SU-DHL-6 (cell line): ENCODE measurements around the gene PLEKHA5.

Source experiments
- H2AFZ ChIP-seq: fragments of 200-600 bp; sonication (generic); 2 replicates; pipeline ENCODE4 v1.6.1; 2014; ENCODE audit warnings: low read depth, mild to moderate bottlenecking, moderate library complexity, mixed read lengths, antibody characterized with exemption, low read length; ENCODE audit not compliant: severe bottlenecking
- H3F3A ChIP-seq: fragments of 200-600 bp; shearing (Covaris generic); 2 replicates; pipeline ENCODE4 v1.6.0; 2016; ENCODE audit warnings: antibody characterized with exemption, mild to moderate bottlenecking; ENCODE audit not compliant: insufficient read depth
- H3K27ac ChIP-seq: fragments of 200-600 bp; sonication (generic); 2 replicates; pipeline ENCODE4 v1.5.1; 2016; ENCODE audit warnings: low read depth, mild to moderate bottlenecking, low read length, moderate library complexity, mixed read lengths
- H3K27me3 ChIP-seq: fragments of 200-600 bp; sonication (generic), shearing (Covaris generic); 2 replicates; pipeline ENCODE4 v1.6.0; 2014; ENCODE audit warnings: mild to moderate bottlenecking, low read length
- H3K36me3 ChIP-seq: fragments of 200-600 bp; sonication (generic); 2 replicates; pipeline ENCODE4 v1.6.1; 2014; ENCODE audit warnings: mild to moderate bottlenecking, low read length, mixed read lengths
- H3K4me2 ChIP-seq: fragments of 300-600, 200-600 bp; shearing (Covaris generic), sonication (generic); 2 replicates; pipeline ENCODE4 v1.6.0; 2014; ENCODE audit warnings: low read length, low read depth, mild to moderate bottlenecking; ENCODE audit not compliant: poor library complexity, severe bottlenecking
- H3K4me3 ChIP-seq: fragments of 200-600 bp; sonication (generic); 2 replicates; pipeline ENCODE4 v1.5.1; 2014; ENCODE audit warnings: antibody characterized with exemption, low read length, mild to moderate bottlenecking, mixed read lengths; ENCODE audit not compliant: insufficient read depth, poor library complexity, severe bottlenecking
- H3K79me2 ChIP-seq: fragments of 200-600 bp; sonication (generic); 2 replicates; pipeline ENCODE4 v1.6.1; 2014; ENCODE audit warnings: mild to moderate bottlenecking, low read length, moderate library complexity; ENCODE audit not compliant: insufficient read depth
- H3K9ac ChIP-seq: fragments of 200-600 bp; sonication (generic); 2 replicates; pipeline ENCODE4 v1.7.0; 2014; ENCODE audit warnings: mild to moderate bottlenecking, low read length
- H3K9me2 ChIP-seq: fragments of 200-600 bp; sonication (generic); replicated peaks from 2 replicates; pipeline ENCODE4 v1.6.1; 2014; ENCODE audit warnings: low read length; ENCODE audit not compliant: insufficient read depth
- H3K9me3 ChIP-seq: fragments of 200-600 bp; sonication (generic); 2 replicates; pipeline ENCODE4 v1.6.1; 2014; ENCODE audit warnings: low read length, mixed read lengths; ENCODE audit not compliant: insufficient read depth
- H4K20me1 ChIP-seq: fragments of 200-600 bp; sonication (generic); 2 replicates; pipeline ENCODE4 v1.6.1; 2014; ENCODE audit warnings: low read depth, mild to moderate bottlenecking, antibody characterized with exemption, low read length, moderate library complexity, mixed read lengths
- CTCF ChIP-seq: fragments of 200-600 bp; sonication (generic); IDR thresholded peaks from one replicate; pipeline ENCODE4 v1.5.1; 2017; ENCODE audit warnings: antibody characterized with exemption, mild to moderate bottlenecking, low read length, moderate library complexity; ENCODE audit not compliant: insufficient read depth, poor library complexity, severe bottlenecking
- EZH2phosphoT487 ChIP-seq: fragments of 200-600 bp; sonication (generic), shearing (Covaris generic); conservative IDR thresholded peaks from 2 replicates; pipeline ENCODE4 v1.6.1; 2018; ENCODE audit warnings: mild to moderate bottlenecking, antibody characterized with exemption, low read length, moderate library complexity, mixed read lengths

PLEKHA5 gene

GRCh38 chr12:19154686-19155085, 25.2 kb downstream of the PLEKHA5 start:
- Histone ChIP-seq H2AFZ (no peak overlapping the region), H3K9me2 (no peaks in the 10 kb centered on the region), H3K9me3 (no peaks in the 10 kb centered on the region), H3K4me3 (no peak overlapping the region), H3K27ac (no peak overlapping the region), H3K9ac (no peak overlapping the region), H4K20me1 (no peaks in the 10 kb centered on the region), H3K79me2 (no peaks in the 10 kb centered on the region), H3K27me3 (no peaks in the 10 kb centered on the region), H3K36me3 (no peaks in the 10 kb centered on the region), H3F3A (no peaks in the 10 kb centered on the region), H3K4me2 (no peak overlapping the region)
- TF ChIP-seq CTCF (no peak), EZH2phosphoT487 (no peak)

GRCh38 chr12:19155981-19156734, 26.6 kb downstream of the PLEKHA5 start:
- Histone ChIP-seq H3K27me3 (no peaks in the 10 kb centered on the region), H3K4me3 (no peak overlapping the region), H3K4me2 (no peak overlapping the region), H3K79me2 (no peaks in the 10 kb centered on the region), H3K27ac (no peak overlapping the region), H4K20me1 (no peaks in the 10 kb centered on the region), H3K9me2 (no peaks in the 10 kb centered on the region), H3K9ac (no peak overlapping the region), H3K9me3 (no peaks in the 10 kb centered on the region), H3K36me3 (no peaks in the 10 kb centered on the region), H3F3A (no peaks in the 10 kb centered on the region), H2AFZ (no peak overlapping the region)
- TF ChIP-seq EZH2phosphoT487 (no peak), CTCF (no peak)

DNA sequence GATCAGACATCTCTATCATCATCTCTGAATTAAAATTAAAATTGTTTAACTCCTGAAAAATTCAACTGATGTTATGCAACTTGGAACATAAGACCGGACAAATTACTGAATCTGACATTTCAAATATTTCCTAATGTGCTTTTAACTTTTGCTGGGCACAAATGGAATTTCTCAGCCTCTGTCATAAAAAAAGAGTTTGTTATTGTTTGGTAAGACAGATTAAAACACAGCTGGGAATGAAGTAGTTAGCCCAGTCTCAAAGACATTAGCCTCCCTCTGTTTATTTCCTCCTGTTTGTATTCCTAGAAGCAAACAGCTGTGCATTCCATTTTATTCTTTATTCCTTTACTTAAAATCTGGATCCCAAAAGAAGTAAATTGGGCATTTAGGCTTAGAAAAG, 29.4 kb downstream of the PLEKHA5 start:
- no peaks in the 10 kb centered on the region for H3K79me2 ChIP-seq
- H3K9me3 ChIP-seq: no peaks in the 10 kb centered on the region
- H2AFZ ChIP-seq: no peak overlapping the region
- TF ChIP-seq EZH2phosphoT487: no peak
- no peak for TF ChIP-seq CTCF
- no peak overlapping the region for H3K9ac ChIP-seq
- H3K4me2 ChIP-seq: no peak overlapping the region
- H3K9me2 ChIP-seq: no peaks in the 10 kb centered on the region
- H3K27me3 ChIP-seq: no peaks in the 10 kb centered on the region
- no peak overlapping the region for H3K27ac ChIP-seq
- no peaks in the 10 kb centered on the region for H3F3A ChIP-seq
- no peak overlapping the region for H3K4me3 ChIP-seq
- no peaks in the 10 kb centered on the region for H4K20me1 ChIP-seq
- no peaks in the 10 kb centered on the region for H3K36me3 ChIP-seq
